ENCODE measurements around the gene FMN2. TPM values are rescaled to one million over a fixed set of nuclear protein-coding genes. Genes with fewer than 3 reads are reported as not detected.

The FMN2 gene
- total RNA-seq, 1 experiment from 2014 or later = not detected

GRCh38 chr1:240515505-240515904 lies 423.8 kb downstream of the FMN2 start:
- H4K20me1 ChIP-seq (ENCODE audit: insufficient read depth, low read depth, low read length) = no peaks in the 10 kb centered on the region
- no peaks in the 10 kb centered on the region for H3K27me3 ChIP-seq (ENCODE audit: low read length)
- no peak overlapping the region for H3K27ac ChIP-seq (ENCODE audit: low read length)
- no peak overlapping the region for H3K4me3 ChIP-seq (ENCODE audit: low read length)
- DNase-seq = no peak
- no peaks in the 10 kb centered on the region for H3K4me1 ChIP-seq (ENCODE audit: low read length)
- H3K9ac ChIP-seq (ENCODE audit: low read length) = no peak overlapping the region
- no peaks in the 10 kb centered on the region for H3K9me3 ChIP-seq (ENCODE audit: low read length)
- no peaks in the 10 kb centered on the region for H3K79me2 ChIP-seq (ENCODE audit: low read length)
- H3K9me2 ChIP-seq (replicated peaks; ENCODE audit: insufficient read depth, low read length) = no peaks in the 10 kb centered on the region
- no peak overlapping the region for H2AFZ ChIP-seq (ENCODE audit: low read length)
- H3K36me3 ChIP-seq (ENCODE audit: insufficient read depth, low read length) = no peaks in the 10 kb centered on the region
- H3K4me2 ChIP-seq (ENCODE audit: low read depth, low read length, poor library complexity, severe bottlenecking) = no peak overlapping the region

GRCh38 chr1:240516069-240516468 lies 424.4 kb downstream of the FMN2 start:
- Histone ChIP-seq H3K4me1 (ENCODE audit: low read length) (no peaks in the 10 kb centered on the region), H3K4me3 (ENCODE audit: low read length) (no peak overlapping the region), H3K9ac (ENCODE audit: low read length) (no peak overlapping the region), H3K4me2 (ENCODE audit: low read depth, low read length, poor library complexity, severe bottlenecking) (no peak overlapping the region), H3K9me2 (replicated peaks; ENCODE audit: insufficient read depth, low read length) (no peaks in the 10 kb centered on the region), H3K79me2 (ENCODE audit: low read length) (no peaks in the 10 kb centered on the region), H3K9me3 (ENCODE audit: low read length) (no peaks in the 10 kb centered on the region), H4K20me1 (ENCODE audit: insufficient read depth, low read depth, low read length) (no peaks in the 10 kb centered on the region), H2AFZ (ENCODE audit: low read length) (no peak overlapping the region), H3K27me3 (ENCODE audit: low read length) (no peaks in the 10 kb centered on the region), H3K27ac (ENCODE audit: low read length) (no peak overlapping the region), H3K36me3 (ENCODE audit: insufficient read depth, low read length) (no peaks in the 10 kb centered on the region)
- DNase-seq = no peak

GRCh38 chr1:240517891-240518290 lies 426.2 kb downstream of the FMN2 start:
- no peaks in the 10 kb centered on the region for H3K9me2 ChIP-seq (replicated peaks; ENCODE audit: insufficient read depth, low read length)
- H3K36me3 ChIP-seq (ENCODE audit: insufficient read depth, low read length) = no peaks in the 10 kb centered on the region
- no peaks in the 10 kb centered on the region for H4K20me1 ChIP-seq (ENCODE audit: insufficient read depth, low read depth, low read length)
- no peaks in the 10 kb centered on the region for H3K79me2 ChIP-seq (ENCODE audit: low read length)
- H3K9me3 ChIP-seq (ENCODE audit: low read length) = no peaks in the 10 kb centered on the region
- H3K4me3 ChIP-seq (ENCODE audit: low read length) = no peak overlapping the region
- H3K4me1 ChIP-seq (ENCODE audit: low read length) = no peaks in the 10 kb centered on the region
- H3K27ac ChIP-seq (ENCODE audit: low read length) = no peak overlapping the region
- no peak overlapping the region for H3K4me2 ChIP-seq (ENCODE audit: low read depth, low read length, poor library complexity, severe bottlenecking)
- H3K27me3 ChIP-seq (ENCODE audit: low read length) = no peaks in the 10 kb centered on the region
- no peak for DNase-seq
- no peak overlapping the region for H2AFZ ChIP-seq (ENCODE audit: low read length)
- no peak overlapping the region for H3K9ac ChIP-seq (ENCODE audit: low read length)

- Histone ChIP-seq H3K27ac (ENCODE audit: low read length) (no peak overlapping the region), H3K9me3 (ENCODE audit: low read length) (no peaks in the 10 kb centered on the region)
- DNase-seq = no peak
Measured at GRCh38 chr1:240522122-240522822, 430.6 kb downstream of the FMN2 start.

GRCh38 chr1:240524356-240525069 lies 432.8 kb downstream of the FMN2 start:
- Histone ChIP-seq H3K9me2 (replicated peaks; ENCODE audit: insufficient read depth, low read length) (no peaks in the 10 kb centered on the region), H3K4me1 (ENCODE audit: low read length) (no peaks in the 10 kb centered on the region), H3K27me3 (ENCODE audit: low read length) (no peaks in the 10 kb centered on the region), H3K4me2 (ENCODE audit: low read depth, low read length, poor library complexity, severe bottlenecking) (no peak overlapping the region), H3K4me3 (ENCODE audit: low read length) (no peak overlapping the region), H3K9ac (ENCODE audit: low read length) (no peak overlapping the region), H3K79me2 (ENCODE audit: low read length) (no peaks in the 10 kb centered on the region), H4K20me1 (ENCODE audit: insufficient read depth, low read depth, low read length) (no peaks in the 10 kb centered on the region), H2AFZ (ENCODE audit: low read length) (no peak overlapping the region), H3K27ac (ENCODE audit: low read length) (no peak overlapping the region), H3K9me3 (ENCODE audit: low read length) (no peaks in the 10 kb centered on the region), H3K36me3 (ENCODE audit: insufficient read depth, low read length) (no peaks in the 10 kb centered on the region)
- no peak for DNase-seq

More at GRCh38 chr1:240522122-240522822, 430.6 kb downstream of the FMN2 start:
- Histone ChIP-seq H3K79me2 (ENCODE audit: low read length) (no peaks in the 10 kb centered on the region), H3K9ac (ENCODE audit: low read length) (no peak overlapping the region), H3K4me3 (ENCODE audit: low read length) (no peak overlapping the region), H3K27me3 (ENCODE audit: low read length) (no peaks in the 10 kb centered on the region), H3K36me3 (ENCODE audit: insufficient read depth, low read length) (no peaks in the 10 kb centered on the region), H3K9me2 (replicated peaks; ENCODE audit: insufficient read depth, low read length) (no peaks in the 10 kb centered on the region), H2AFZ (ENCODE audit: low read length) (no peak overlapping the region), H4K20me1 (ENCODE audit: insufficient read depth, low read depth, low read length) (no peaks in the 10 kb centered on the region), H3K4me1 (ENCODE audit: low read length) (no peaks in the 10 kb centered on the region), H3K4me2 (ENCODE audit: low read depth, low read length, poor library complexity, severe bottlenecking) (no peak overlapping the region)

Small RNAs within 50 kb of the gene (small RNA-seq; reads per million reads assigned to genes)
- gene RF00019 = not detected

Measured in Karpas-422 (cell line).